Prostate gland (tissue), 2 donors: ENCODE results near the gene SLC52A3.

Experiments
- POLR2A ChIP-seq: fragments of 450-650 bp; IDR thresholded peaks from one replicate; pipeline ENCODE4 v1.6.1; 2016; ENCODE audit warnings: antibody characterized with exemption, mild to moderate bottlenecking
- TF ChIP-seq, protein P1 (sequence below), 4 experiments: fragments of 200-600 bp in 2 of 4; fragments of 450-650 bp in 2 of 4; sonication (generic) in 2 of 4; IDR thresholded peaks; 1 replicate in 3 of 4; 2 replicates in 1 of 4; pipeline ENCODE4 v1.5.1; 2016 to 2019; ENCODE audit warnings: antibody characterized with exemption in 4 of 4, mild to moderate bottlenecking in 2 of 4, moderate library complexity in 2 of 4

DNA sequence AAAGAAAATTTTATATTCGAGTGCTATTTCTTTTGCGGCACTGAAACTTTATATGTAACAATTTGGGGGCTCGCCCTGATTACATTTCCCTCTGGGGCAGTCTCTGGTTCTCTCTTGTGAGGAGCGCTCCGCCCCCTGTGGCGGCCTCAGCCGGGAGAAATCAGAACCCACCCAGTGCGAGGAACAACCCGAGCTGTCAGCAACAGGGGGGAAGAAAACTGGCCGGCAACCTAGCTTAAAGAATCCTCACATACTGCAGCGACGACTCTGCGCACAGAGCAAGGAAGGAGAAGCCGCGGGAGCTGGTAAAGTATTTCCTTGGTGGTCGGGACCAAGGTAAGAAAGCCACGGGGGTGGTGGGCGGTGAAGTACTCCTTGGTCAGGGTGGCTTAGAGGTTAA lies 23.9 kb upstream of the SLC52A3 start:
- TF ChIP-seq, protein P1, sequence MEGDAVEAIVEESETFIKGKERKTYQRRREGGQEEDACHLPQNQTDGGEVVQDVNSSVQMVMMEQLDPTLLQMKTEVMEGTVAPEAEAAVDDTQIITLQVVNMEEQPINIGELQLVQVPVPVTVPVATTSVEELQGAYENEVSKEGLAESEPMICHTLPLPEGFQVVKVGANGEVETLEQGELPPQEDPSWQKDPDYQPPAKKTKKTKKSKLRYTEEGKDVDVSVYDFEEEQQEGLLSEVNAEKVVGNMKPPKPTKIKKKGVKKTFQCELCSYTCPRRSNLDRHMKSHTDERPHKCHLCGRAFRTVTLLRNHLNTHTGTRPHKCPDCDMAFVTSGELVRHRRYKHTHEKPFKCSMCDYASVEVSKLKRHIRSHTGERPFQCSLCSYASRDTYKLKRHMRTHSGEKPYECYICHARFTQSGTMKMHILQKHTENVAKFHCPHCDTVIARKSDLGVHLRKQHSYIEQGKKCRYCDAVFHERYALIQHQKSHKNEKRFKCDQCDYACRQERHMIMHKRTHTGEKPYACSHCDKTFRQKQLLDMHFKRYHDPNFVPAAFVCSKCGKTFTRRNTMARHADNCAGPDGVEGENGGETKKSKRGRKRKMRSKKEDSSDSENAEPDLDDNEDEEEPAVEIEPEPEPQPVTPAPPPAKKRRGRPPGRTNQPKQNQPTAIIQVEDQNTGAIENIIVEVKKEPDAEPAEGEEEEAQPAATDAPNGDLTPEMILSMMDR (IDR thresholded peaks at IDR 0.05) = no peak
- no peak for TF ChIP-seq POLR2A
